ENCODE results near the gene D2HGDH. TPM values are rescaled to one million over a fixed set of nuclear protein-coding genes. Genes with fewer than 3 reads are reported as not detected.
"Not testable (repeated sequence)": the region's sequence is repeated elsewhere in the genome, so short reads cannot be mapped to it uniquely, and the experiment has no call there.

D2HGDH gene
- polyA plus RNA-seq, 3 donors, result 27.5 to 38.9 (median 28.1) TPM

DNA sequence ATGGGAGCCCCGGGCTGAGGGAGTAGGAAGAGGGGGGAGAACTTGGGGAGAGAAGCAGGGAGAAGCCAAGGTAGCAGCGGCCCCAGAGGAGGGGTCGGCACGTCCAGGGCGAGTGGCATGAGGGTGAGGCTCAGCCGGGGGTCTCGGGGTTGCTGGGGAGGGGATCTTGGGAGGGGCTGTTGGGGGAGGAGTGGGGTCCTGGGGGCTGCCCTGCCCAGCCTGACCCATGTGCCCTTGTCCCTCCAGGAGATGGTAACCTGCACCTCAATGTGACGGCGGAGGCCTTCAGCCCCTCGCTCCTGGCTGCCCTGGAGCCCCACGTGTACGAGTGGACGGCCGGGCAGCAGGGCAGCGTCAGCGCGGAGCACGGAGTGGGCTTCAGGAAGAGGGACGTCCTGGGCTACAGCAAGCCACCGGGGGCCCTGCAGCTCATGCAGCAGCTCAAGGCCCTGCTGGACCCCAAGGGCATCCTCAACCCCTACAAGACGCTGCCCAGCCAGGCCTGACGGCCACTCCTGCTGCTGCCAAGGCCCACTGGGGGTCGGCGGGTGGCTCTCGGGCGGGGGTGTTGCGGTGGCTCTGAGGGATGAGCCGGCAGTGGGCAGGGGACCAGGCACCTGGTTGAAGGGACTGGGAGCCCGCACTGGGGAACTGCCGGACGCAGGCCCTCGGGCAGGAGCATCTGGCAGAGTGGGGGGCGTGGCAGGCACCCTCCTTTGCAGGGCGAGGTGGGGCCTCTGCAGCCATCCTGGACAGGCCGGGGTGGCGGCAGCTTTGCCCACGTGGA is 33.2 kb downstream of the D2HGDH start:
- DNase-seq (ENCODE audit: low read depth in 3 of 3, low spot score in 2 of 3), result no peak

DNA sequence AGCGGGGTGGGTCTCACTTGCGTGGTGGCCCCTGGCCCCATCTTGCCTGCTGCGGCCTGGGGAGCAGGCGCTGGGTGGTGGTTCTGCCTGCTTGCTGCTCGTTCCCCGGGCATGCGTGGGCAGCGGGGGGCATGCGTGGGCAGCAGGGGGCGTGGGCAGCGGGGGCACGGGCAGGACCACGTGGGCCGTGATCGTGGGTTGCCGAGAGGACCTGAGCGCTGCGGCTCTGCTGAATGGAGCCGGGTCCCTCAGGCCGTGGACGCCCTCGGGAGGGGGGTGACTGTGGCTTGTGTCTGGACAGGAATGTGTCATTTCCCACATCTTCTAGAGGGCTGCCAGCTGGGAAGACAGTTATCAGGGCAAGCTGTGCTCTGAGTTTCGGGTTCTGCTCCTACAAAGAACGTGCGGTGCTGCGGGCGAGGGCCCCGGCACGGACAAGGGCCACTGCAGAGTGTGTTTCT is 33.9 kb downstream of the D2HGDH start:
- DNase-seq (ENCODE audit: low read depth in 3 of 3, low spot score in 2 of 3), result no peak

DNA sequence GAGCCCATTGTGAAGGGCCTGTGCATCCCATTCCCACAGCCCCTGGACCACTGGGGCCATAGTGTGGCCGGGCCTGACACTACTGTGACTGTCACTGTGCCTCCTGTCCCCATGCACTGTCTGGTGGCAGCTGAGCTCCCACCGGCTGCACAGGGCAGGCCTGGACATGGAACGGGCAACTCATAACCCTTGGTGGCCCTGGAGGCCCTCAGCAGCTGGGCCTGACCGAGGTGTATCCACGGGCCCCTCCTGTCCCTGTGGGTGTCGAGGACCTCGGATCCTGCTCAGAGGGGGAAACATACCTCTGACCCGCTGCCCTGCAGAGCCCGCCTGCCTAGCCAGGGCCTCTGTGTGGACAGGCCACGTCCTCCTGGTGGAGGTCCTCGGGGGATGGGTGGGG is 34.4 kb downstream of the D2HGDH start:
- no peak for DNase-seq (ENCODE audit: low read depth in 3 of 3, low spot score in 2 of 3)

DNA sequence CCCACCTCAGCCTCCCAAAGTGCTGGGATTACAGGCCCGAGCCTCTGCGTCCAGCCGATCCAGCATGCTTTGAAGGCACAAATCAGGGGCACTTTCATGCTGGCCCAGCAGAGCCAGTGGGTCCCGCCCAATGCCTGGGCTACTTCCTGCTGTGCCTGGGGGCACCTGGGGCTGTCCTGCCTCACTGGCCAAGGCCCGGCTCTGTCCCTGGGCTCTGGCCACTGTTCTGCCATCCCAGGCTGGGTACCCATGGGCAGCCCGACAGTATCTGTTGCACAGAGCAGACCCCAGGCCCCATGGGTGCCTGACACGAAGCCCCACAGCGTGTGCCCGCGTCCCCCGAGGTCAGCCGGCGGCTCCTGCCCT is 35.4 kb downstream of the D2HGDH start:
- DNase-seq (ENCODE audit: low read depth in 3 of 3, low spot score in 2 of 3), result no peak

DNA sequence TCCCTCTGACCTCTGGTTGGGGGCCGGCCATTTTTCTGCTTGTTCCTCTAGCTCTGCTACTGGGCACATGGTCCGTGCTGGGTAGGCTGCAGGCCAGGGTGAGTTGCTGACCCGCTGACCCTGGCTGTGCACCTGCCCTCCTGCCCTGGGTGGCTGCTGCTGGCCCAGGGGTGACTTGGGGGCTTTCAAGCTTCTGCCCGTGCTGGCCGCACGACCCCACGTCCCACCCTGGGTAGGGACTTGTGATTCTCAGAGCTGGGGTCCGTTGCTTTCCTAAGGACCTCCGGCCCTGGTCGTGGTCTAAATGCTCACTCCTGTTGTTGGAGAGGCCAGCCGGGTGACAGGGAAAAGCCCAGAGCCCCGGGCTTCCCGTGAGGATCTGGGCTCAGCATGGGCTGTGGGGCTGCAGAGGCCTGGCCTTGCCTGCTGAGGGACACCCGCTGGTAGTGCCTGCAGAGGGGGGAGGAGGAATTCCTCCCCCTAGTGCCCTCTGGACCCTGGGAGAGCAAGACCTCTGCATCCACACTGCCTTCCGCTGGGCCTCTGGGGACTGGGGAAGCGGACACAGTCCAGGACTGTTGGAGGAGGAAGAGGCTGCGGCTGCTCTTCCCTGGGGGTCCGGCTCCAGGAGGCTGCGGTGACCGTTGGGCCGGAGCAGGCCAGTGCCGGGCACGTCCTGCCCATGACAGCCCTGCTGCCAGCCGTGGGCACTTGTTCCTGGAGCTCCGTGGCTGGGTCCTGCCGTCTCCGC is 35.9 kb downstream of the D2HGDH start:
- DNase-seq (ENCODE audit: low read depth in 3 of 3, low spot score in 2 of 3), result no peak

DNA sequence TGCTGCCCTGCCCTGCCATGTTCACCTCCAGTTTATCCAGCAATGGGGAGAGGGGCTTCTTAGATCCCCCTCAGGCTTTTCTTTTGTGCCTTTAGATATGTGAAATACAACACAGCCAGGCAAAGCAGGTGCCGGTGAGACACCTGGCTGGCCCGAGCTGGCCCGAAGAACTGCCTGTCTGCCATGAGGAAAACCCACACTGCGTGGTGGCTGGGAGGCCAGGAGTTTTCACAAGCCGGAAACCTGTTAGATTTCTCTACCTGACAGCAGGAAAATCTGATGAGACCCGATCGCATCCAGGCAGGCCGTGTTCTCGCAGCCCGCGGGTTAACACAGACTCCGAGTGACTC is 36.5 kb downstream of the D2HGDH start:
- DNase-seq (ENCODE audit: low read depth in 3 of 3, low spot score in 2 of 3), result no peak

DNA sequence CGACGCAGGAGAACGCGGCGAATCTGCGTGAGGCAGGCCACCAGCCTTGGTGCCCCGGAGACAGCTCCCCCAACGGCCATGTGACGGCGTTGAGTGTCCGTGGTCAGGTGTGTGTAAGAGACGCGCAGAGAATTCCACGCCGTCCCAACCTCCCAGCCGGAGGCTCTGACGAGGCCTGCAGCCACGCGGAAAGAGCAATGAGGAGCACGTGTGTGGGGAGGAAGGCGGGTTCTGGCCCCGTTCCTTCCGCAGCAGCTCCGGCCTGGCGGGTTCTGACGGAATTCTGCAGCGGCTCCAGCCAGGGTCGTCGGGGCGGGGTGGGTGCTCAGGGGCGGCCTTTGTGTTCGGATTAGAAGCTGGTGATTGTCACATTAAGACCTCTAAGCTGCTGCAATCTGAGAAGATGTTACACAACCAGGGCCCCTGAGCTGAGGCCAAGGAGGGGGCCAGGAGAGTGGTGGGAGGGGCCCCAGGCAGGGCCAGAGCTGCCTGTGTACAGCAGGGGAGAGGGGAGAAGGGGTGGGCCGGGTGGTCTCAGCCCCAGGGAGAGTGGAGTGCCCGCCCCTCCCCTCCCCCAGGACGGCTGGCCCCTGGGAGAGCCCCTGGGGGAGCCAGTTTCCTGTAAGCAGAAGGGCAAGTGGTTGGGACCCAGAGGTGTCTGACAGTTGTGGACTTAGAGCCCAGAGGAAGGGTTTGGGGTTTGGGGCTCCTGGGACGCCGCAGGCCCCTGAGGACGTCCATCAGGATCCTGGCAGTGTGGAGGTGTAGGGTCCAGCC is 37.0 kb downstream of the D2HGDH start:
- no peak for DNase-seq (ENCODE audit: low read depth in 3 of 3, low spot score in 2 of 3)

DNA sequence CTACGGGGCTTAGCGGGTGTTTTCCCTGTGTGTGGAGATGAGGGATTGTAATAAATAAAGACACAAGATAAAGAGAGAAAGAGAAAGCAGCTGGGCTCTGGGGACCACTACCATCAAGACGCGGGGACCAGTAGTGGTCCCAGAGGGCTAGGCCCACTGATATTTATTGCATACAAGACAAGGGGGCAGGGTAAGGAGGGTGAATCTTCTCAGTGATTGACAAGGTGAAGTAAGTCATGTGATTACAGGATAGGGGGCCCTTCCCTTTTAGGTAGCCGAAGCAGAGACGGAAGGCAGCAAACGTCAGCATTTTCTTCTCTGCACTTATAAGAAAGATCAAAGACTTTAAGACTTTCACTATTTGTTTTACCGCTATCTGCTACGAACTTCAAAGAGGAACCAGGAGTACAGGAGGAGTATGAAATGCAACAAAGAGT is 37.7 kb downstream of the D2HGDH start:
- DNase-seq (ENCODE audit: low read depth in 3 of 3, low spot score in 2 of 3), result no peak

DNA sequence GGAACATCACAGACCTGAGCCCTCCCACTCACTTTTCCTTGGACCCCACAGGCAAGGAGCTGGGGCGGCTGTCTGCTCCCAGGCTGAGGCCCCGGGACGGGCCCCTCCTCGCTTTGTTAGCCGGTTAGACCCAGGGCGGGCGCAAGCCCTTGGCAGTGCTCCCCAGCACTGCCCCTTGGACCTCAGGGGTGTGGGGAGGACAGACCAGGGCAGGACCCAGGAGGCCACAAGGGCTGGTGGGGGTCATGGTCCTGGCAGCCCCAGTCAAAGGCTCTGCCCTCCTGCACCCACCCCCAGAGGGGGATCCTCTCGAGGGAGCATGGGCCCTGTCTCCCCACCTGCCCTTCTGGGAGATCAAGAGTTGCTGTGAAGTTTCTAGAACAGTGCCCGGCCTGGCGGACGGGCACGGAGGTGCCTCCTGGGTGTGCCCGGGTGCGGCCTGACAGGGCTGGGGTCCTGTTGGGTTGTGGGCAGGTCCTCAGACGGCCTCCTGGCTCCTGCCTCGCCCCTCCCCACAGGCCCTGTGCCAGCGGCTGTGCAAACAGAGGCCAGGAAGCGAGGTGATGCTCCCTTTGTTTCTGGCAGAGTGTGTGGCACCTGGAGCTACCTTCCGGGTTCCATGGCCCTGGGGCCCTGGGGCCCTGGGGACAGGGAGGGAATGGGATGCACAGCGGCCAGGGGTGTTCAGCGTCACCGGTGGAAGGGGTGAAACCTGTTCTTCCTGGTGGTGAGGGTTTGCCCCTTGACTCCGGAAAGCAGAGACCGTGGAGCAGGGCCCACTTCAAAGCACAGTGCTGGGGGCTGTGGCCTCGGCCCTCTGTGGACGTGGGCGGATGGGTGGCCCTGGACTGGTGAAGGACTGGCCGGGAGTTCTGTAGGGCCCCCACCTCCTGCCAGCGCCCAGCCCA is 39.3 kb downstream of the D2HGDH start:
- DNase-seq (ENCODE audit: low read depth in 3 of 3, low spot score in 2 of 3), result no peak

DNA sequence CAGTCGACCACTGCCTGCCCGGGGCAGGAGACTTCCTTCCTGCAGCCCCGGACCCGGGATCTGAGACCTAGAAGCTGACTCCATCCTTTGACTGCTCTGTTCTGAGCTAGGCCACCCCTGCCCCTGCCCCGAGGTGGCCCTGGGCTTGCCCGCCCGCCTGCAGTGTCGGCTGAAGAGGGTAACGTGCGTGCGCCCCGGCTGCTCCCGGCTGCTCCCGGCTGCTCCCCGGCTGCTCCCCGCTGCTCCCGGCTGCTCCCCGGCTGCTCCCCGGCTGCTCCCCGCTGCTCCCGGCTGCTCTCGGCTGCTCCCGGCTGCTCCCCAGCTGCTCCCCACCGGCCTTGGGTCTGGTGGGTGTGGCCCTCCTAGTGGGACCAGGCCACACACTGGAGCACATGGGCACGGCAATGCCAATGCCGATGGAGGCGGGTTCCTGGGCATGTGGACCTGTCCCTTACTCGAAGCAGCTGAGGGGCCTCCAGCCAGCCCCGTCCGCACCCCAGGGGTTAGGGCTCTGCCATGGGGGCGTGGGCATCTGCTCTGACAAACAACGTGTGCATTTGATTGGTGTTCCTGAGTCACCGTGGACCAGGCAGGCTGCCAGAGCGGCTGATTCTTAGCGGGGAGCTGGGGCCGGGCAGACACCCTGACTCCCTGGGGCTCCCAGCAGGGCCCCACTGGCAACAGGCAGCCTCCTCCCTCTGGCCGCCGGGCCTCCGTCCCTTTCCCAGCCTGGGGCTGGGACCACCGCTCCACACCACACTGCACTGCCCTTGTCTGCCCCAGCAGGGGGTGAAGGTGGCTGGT is 40.2 kb downstream of the D2HGDH start:
- no peak for DNase-seq (ENCODE audit: low read depth in 3 of 3, low spot score in 2 of 3)

DNA sequence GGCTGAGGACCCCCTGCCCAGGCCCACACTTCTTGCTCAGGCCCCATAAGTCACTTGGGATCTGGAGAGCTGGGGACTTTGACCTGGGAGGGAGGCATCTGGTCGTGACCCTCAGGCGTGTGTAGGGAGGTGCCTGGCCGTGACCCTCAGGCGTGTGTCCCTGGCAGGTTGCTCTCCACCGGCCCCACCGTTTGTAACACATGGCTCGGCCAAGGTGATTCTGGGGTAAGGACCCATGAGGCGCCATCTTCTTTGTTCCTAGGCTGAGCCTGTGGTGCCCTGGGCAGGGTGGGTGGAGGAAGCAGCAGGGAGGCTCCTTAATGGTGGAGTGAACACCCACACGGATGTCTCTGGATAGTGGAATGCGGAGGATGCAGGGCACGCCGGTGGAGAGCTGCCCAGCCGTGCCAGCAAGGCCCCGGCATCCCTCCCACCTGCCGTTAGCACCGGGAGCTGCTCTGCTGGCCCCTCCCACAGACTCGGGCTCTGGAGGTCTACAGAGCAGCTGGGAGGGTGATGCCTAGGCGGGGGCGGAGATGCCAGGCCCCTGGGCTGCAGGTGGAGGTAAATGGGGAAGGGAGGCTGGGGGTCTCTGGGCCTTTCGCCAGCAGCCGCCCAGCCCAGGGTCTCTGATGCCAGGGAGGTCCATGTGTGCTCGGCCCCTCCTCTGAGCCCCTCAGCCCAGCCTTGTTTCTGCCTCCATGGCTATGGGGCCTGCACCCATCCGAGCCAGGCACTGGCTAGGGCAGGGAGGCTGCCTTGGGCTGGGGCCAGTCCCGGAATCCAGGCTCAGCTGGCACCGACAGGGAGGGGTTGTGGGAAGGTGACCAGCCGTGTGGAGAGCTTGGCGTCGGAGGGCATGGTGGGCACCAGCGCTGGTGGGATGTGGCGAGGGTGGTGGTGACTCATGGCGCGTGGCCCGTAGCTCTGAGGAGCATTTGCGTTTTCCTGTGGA is 41.1 kb downstream of the D2HGDH start:
- no peak for DNase-seq (ENCODE audit: low read depth in 3 of 3, low spot score in 2 of 3)

DNA sequence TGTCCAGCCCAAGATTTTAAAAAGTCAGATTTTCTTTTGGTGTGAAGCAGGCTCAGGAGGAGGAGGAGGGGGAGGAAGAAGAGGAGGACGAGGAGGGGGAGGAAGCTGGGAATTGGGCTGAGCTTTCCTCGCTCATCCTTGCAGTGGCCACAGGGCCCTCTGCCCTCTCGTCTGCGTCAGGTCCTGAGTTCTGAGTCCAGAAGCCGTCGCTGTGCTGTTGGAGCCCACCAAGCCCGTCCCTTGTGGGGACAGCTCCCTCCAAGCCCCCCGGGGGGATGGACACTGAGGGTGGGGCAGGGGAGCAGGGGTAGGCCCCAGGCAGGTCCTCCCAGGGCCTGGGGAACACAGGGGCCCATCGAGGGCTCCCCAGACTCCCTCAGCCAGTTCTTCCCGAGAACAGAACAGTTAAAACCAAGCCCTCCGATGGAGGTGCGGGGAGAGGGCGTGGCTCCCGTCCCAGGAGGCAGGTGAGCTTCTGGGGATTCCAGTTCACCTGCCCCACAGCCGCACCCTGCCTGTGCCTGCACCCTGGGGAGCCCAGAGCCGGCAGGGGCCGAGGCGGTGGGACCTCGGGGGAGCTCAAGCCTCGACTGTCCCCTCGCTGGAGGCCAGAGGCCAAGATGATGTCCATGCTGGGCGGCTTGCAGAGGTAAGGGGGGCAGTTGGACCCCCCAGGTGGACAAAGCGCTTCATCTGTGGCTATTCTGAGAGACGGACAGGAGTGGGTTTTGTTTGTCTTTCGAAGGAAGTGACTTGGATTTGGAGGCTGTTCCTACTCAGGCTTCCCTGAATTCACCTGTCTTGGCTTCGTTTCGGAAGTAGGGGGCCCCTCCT is 42.1 kb downstream of the D2HGDH start, which contains the start of gene GAL3ST2:
Gene GAL3ST2, plus strand, starts transcription at position 487 of the 834 bp plus-strand sequence. Its CDS starts 134 bp downstream, at position 621.
- DNase-seq (ENCODE audit: low read depth in 3 of 3, low spot score in 2 of 3), result no peak

DNA sequence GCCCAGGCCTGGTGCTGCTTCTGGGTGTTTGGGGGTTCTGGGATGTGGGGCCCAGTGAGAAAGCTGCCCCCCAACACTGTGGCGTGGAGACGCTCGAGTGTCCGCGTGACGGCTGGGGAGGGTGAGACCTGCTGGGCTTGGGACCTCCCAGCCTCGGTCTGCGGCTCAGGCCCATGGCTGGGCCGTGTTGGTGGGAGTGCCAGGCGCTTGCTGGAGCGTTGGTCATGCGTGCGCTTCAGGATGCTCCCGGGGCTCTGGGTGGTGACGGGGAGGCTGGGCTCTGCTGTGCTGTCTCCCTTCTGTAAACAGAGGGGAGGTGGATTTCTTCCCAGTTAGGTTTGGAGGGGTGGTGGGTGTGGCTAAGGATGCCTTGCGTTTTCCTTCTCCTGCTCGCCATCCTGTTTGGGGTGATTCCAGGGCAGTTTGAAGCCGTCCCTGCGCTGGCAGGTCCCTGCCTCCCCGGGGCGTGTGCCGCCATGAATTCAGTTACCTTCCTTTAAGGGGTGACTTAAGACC is 42.8 kb downstream of the D2HGDH start:
- DNase-seq (ENCODE audit: low read depth in 3 of 3, low spot score in 2 of 3), result no peak

DNA sequence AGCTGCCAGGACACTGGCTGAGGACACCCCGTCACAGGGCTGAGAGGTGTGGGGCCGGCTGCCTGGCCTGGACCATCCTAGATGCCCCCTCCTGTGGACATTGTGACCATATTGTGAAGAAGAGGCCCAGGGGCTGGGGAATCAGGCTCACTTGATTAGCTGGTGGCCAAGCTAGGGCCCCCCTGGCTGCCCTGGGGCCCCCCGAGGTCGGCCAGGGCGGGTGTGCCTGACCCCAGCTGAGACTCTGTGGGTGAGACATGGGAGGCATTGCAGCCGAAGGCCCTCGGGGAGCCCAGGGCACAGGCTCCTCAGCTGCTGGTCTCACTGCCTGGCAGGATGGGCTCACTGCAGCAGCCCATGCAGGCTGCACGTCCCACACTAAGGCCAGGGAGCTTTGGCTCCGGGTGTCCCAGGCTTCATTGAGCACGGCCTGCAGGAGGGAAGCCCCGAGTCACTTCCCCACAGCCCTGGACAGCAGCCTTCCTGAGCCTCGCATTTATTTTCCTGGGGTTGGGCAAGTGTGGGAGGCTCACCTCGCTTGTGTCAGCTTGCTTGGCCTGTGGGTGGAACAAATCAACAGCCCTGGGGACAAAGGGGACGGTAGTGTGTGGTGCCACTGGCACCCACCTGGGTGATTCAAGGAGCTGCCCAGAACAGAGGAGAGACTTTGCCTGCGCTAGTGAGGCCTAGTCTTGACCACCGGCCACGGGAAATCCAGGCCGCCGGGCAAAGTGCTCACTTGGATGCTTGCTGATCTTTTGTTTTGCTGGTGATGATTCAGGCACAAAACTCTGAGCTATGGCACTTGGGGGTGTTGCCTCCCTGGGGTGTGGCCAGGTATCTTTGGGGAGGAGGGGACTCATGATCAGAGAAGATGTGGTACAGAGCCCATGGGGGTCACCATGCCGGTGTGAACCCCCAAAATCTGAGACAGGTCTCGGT is 43.5 kb downstream of the D2HGDH start:
- no peak for DNase-seq (ENCODE audit: low read depth in 3 of 3, low spot score in 2 of 3)

DNA sequence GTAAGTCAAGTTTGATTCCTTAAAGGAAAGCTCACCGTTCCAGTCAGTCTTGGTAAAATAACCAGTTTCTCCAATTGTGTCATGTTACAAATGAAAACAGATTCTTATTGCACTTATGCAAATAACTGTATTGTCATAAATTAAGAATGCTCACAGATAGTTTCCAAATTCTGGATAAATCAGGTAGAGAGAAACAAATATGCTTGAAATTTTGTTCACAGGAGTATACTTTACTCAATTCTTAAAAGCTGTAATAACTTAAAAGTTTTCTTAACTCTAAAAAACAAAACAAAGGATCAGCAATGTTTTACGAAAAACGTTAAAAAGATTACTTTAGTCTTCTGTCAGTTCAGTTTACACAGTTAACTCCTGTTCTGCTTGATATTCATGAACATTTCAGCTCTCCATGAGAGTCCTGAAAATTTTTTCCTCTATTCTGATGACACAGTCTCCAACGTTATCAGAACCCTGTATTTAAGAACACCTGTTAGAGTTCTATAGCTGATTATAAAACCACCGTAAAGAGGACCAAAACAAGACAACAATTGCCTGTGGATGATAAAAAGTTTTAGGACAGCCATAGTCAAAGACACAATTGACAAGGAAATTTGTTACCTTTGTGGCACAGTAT is 46.6 kb downstream of the D2HGDH start:
- DNase-seq (ENCODE audit: low read depth in 3 of 3, low spot score in 2 of 3), result no peak

DNA sequence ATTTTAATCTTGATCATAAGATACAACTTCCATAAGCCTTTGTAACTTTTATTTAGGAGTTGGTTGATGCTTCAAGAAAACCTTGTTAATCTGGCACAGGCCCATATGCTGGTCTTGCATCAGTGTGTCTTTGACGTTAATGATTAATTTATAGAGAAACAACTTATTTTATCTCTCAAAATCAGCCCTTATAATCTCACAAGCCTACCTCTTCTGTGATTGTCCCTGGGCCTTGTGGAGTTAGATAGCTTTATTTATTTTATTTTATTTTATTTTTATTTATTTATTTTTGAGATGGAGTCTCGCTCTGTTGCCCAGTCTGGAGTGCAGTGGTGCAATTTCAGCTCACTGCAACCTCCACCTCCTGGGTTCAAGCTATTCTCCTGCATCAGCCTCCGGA is 47.6 kb downstream of the D2HGDH start:
- not testable (repeated sequence) for DNase-seq (ENCODE audit: low read depth in 3 of 3, low spot score in 2 of 3)

Measured in right renal cortex interstitium (tissue), 3 donors.